ENCODE data around the gene HAND1.

DNA sequence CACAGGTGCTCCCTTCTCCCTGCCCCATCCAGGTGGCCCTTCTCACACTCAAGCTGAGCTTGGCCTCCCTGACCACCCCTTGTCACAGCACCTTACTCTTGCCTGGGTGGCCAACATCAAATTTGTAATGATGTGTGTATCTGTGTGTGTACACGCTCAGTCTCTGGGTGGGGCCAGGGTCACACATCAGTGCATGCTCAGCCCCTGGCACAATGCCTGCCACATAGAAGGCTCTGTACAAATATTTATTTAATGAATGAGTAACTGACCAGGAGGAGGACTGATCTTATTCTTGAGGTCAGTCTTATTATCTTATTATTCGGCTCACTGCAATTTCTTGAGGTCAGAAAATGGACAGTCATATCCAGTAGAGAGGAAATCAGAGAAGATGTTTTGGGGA is 41.3 kb upstream of the HAND1 start:
- no peak for TF ChIP-seq GATA3 (IDR thresholded peaks at IDR 0.05; ENCODE audit: low read depth, low read length)
- no peak for TF ChIP-seq GATA2 (IDR thresholded peaks at IDR 0.05; ENCODE audit: low read depth, low read length)

Data from SH-SY5Y (cell line).